Measurements from ENCODE around the gene PRAMEF1. TPM values are rescaled to one million over a fixed set of nuclear protein-coding genes. Genes with fewer than 3 reads are reported as not detected.

The PRAMEF1 gene
- total RNA-seq, 1 donor from 2014 or later: not detected

Other genes with a start within 250 kb of the PRAMEF1 start
- 2.5 and 4.3 TPM in 2 replicates for gene DHRS3, start 173.2 kb upstream of the PRAMEF1 start, total RNA-seq (ENCODE audit: low replicate concordance)
- gene AADACL4, start 147.3 kb upstream of the PRAMEF1 start, total RNA-seq (ENCODE audit: low replicate concordance): not detected in 2 replicates
- not detected in 2 replicates for gene AADACL3, start 75.3 kb upstream of the PRAMEF1 start, total RNA-seq (ENCODE audit: low replicate concordance)
- not detected in 2 replicates for gene CFAP107, start 45.2 kb upstream of the PRAMEF1 start, total RNA-seq (ENCODE audit: low replicate concordance)
- gene PRAMEF12, start 17.7 kb upstream of the PRAMEF1 start, total RNA-seq (ENCODE audit: low replicate concordance): not detected in 2 replicates
- not detected in 2 replicates for gene PRAMEF11, start 40.0 kb downstream of the PRAMEF1 start, total RNA-seq (ENCODE audit: low replicate concordance)
- not detected in 2 replicates for gene HNRNPCL1, start 57.3 kb downstream of the PRAMEF1 start, total RNA-seq (ENCODE audit: low replicate concordance)
- gene PRAMEF2, start 65.7 kb downstream of the PRAMEF1 start, total RNA-seq (ENCODE audit: low replicate concordance): not detected in 2 replicates
- gene PRAMEF4, start 94.8 kb downstream of the PRAMEF1 start, total RNA-seq (ENCODE audit: low replicate concordance): not detected in 2 replicates
- gene PRAMEF10, start 106.9 kb downstream of the PRAMEF1 start, total RNA-seq (ENCODE audit: low replicate concordance): not detected in 2 replicates
- gene PRAMEF7, start 125.2 kb downstream of the PRAMEF1 start, total RNA-seq (ENCODE audit: low replicate concordance): not detected in 2 replicates
- gene PRAMEF6, start 156.2 kb downstream of the PRAMEF1 start, total RNA-seq (ENCODE audit: low replicate concordance): not detected in 2 replicates